Choroid plexus epithelial cell (primary cell): ENCODE data around the gene M1AP.

Experiments
- DNase-seq: peaks from one replicate; pipeline ENCODE4 v3.0.0-alpha.2; 2010; ENCODE audit warnings: low read depth
- H3K4me3 ChIP-seq: 2 replicates; pipeline ENCODE4 v1.5.1; 2011; ENCODE audit warnings: low read depth, mild to moderate bottlenecking, control low read depth, low read length, moderate library complexity
- CTCF ChIP-seq: conservative IDR thresholded peaks from 2 replicates; pipeline ENCODE4 v1.5.1; 2011; ENCODE audit warnings: low read depth, mild to moderate bottlenecking, control low read depth, inconsistent platforms, low read length, moderate library complexity

Gene M1AP

GRCh38 chr2:74550231-74550630 lies 97.9 kb downstream of the M1AP start:
- no peak for DNase-seq
- TF ChIP-seq CTCF: no peak
- H3K4me3 ChIP-seq: no peak overlapping the region

DNA sequence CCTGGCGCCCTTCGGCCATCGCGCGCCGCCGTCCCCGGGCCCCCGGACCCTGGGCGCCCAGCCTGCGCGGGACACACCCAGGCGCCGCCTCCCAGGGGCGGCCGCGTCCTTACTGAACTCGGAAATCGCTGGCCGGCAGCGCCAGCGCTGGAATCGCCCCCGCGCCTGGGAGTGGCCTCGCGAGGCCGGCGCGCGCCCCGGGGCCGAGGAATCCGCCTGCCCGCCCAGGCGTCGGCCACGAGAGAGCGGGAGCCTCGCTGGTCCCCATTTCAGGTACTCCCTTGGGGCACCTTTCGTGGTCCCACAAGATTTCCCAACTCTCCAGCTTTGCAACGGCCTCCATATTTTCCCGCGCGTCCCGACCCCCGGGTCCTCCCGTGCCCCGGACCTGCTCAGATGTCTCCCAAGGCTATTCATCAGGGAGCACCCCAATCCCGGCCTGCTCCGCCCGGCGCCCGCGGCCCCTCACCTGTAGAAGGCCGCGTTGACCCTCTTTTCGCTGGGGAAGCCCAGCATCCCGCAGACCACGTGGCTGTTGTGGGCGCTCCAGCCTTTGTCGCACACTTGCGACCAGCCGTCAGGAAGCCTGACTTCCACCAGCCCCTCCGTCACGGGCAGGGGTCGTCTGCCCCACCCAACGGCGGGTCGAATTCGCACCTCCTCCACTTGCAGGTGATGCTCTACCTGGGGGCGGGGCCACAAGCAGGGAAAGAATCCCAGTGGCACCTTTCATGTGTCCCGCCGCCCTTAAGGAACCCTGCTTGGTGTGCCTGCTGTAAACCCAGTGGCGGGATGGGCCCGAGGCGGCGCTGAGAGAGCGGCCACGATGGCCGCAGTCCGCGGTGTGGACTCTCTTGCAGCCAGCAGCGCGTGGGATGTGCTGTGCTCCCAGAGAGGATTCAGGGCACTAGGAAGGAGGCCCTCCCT lies 99.0 kb downstream of the M1AP start:
- peak overlapping the region; percentile 58 for H3K4me3 ChIP-seq
- no peak for TF ChIP-seq CTCF
- no peak for DNase-seq

- no peak for TF ChIP-seq CTCF
- peak overlapping the region; percentile 58 for H3K4me3 ChIP-seq
- no peak for DNase-seq
Measured at GRCh38 chr2:74548285-74548899, 99.7 kb downstream of the M1AP start.

DNA sequence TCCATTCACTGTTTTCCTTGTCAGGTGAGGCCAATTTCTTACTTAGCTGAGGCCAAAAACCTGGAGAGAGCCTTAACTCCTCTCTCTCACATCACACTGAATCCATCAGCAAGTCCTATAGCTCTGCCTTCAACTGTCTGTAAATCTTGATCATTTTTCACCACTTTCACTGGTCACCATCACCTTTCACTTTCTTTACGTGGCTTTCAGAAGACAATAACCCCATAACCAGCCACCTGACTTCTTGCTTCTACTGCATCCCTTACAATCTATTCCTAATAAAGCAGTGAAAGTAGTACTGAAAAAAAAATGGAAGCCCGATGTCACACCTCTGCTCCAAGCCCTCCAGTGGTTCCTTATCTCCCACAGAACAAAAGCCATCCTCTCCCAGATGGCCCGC lies 102.1 kb downstream of the M1AP start:
- TF ChIP-seq CTCF: no peak
- H3K4me3 ChIP-seq: no peak overlapping the region
- no peak for DNase-seq

- peak; percentile 25 for TF ChIP-seq CTCF
- no peak overlapping the region for H3K4me3 ChIP-seq
- DNase-seq: no peak
Measured at GRCh38 chr2:74544634-74545033, 103.5 kb downstream of the M1AP start.

DNA sequence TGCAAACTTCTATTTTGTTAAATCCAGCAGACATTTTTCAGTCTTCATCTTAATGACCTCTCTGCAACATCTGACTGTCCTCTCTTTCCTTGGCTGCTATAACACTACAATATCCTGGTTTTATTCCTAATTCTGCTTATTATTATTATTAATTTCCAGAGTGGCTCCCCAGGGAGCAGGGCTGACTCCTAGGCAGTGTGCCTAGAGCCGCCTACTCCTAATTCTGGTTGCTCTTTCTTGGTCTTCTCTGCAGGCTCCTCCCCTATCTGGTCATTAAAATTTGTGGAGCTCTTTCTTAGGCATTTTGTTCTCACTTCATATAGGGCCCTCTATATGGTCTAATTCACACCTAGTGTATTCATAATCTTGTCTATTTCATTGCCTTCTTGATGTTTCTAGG lies 105.2 kb downstream of the M1AP start:
- no peak overlapping the region for H3K4me3 ChIP-seq
- DNase-seq: no peak
- TF ChIP-seq CTCF: no peak

GRCh38 chr2:74540291-74540690 lies 107.8 kb downstream of the M1AP start:
- no peak for TF ChIP-seq CTCF
- DNase-seq: no peak
- H3K4me3 ChIP-seq: no peak overlapping the region
